Lower leg skin (tissue), 4 donors: ENCODE data around the gene SCN2A. TPM values are rescaled to one million over a fixed set of nuclear protein-coding genes. Genes with fewer than 3 reads are reported as not detected.
"Not testable (repeated sequence)": the region's sequence is repeated elsewhere in the genome, so short reads cannot be mapped to it uniquely, and the experiment has no call there.

ENCODE experiments used
- DNase-seq, 2 donors: peaks; one replicate each; pipeline ENCODE4 v3.0.0-alpha.2; 2019; ENCODE audit warnings: low spot score in 2 of 2
- H3K4me3 ChIP-seq: fragments of 200-600 bp; sonication (generic); 2 replicates; pipeline ENCODE4 v1.5.1; 2017; ENCODE audit warnings: mild to moderate bottlenecking, low read depth; ENCODE audit not compliant: poor library complexity, severe bottlenecking
- CTCF ChIP-seq, 3 donors: fragments of 450-650 bp; IDR thresholded peaks; one replicate each; pipeline ENCODE4 v1.5.1; 2016; ENCODE audit warnings: antibody characterized with exemption in 3 of 3, mild to moderate bottlenecking in 3 of 3, moderate library complexity in 2 of 3
- POLR2A ChIP-seq, 2 donors: fragments of 450-650 bp; IDR thresholded peaks; one replicate each; pipeline ENCODE4 v1.6.1; 2016 to 2017; ENCODE audit warnings: antibody characterized with exemption in 2 of 2, mild to moderate bottlenecking in 1 of 2, moderate library complexity in 1 of 2
- WGBS, 2 donors: methylation state at CpG; one replicate each; pipeline ENCODE4 v1.1.5; 2018; 5-methylcytosine and 5-hydroxymethylcytosine counted together
- intact Hi-C: fragments of 100-400 bp; cut with DNase I; formaldehyde crosslinking; loops from one replicate; pipeline ENCODE4 v1.15.0; 2023; ENCODE audit warnings: low total_unique reads
- total RNA-seq, 4 donors: library from RNA; depleted of rRNA; stranded (reverse); fragments of >200 nt; gene quantifications; one replicate each; pipeline ENCODE4 v1.1.0, GENCODE V29; 2016

SCN2A gene
- total RNA-seq, 4 donors from 2014 or later, result 0.03 to 0.29 (median 0.04) TPM; not detected in 1

- 45 to 54% methylated on average over 5 of the region's 5 CpGs for WGBS, 2 donors
- intact Hi-C loops, result no loop called here
- TF ChIP-seq CTCF (IDR thresholded peaks at IDR 0.05) (no peak), POLR2A (IDR thresholded peaks at IDR 0.05) (no peak)
- no peak overlapping the region for H3K4me3 ChIP-seq
- no peak for DNase-seq
These were observed 89.1 kb downstream of the SCN2A start for GRCh38 chr2:165328272-165328671.

- DNase-seq, intact Hi-C loops: not testable (repeated sequence)
- WGBS, 2 donors, result 87 to 93% methylated on average over 2 of the region's 2 CpGs
These were observed 105.1 kb downstream of the SCN2A start for GRCh38 chr2:165344276-165344675.

GRCh38 chr2:165348441-165348840 is 109.2 kb downstream of the SCN2A start:
- intact Hi-C loops, result no loop called here
- TF ChIP-seq POLR2A (IDR thresholded peaks at IDR 0.05) (no peak), CTCF (IDR thresholded peaks at IDR 0.05) (no peak)
- WGBS, 2 donors, result 77 to 93% methylated on average over 1 of the region's 1 CpG
- DNase-seq, result no peak
- H3K4me3 ChIP-seq, result no peak overlapping the region

More at GRCh38 chr2:165344276-165344675, 105.1 kb downstream of the SCN2A start:
- not testable (repeated sequence) for H3K4me3 ChIP-seq

- 53 to 54% methylated on average over 2 of the region's 2 CpGs for WGBS, 2 donors
- no peak overlapping the region for H3K4me3 ChIP-seq
- DNase-seq, result no peak
- intact Hi-C loops, result no loop called here
- TF ChIP-seq POLR2A (IDR thresholded peaks at IDR 0.05), result no peak
- TF ChIP-seq CTCF (IDR thresholded peaks at IDR 0.05), result no peak
These were observed 110.0 kb downstream of the SCN2A start for GRCh38 chr2:165349181-165349580.

GRCh38 chr2:165357758-165358157 is 118.5 kb downstream of the SCN2A start:
- WGBS, 2 donors, result 9 to 17% methylated on average over 2 of the region's 2 CpGs
- TF ChIP-seq POLR2A (IDR thresholded peaks at IDR 0.05) (no peak), CTCF (IDR thresholded peaks at IDR 0.05) (no peak)
- intact Hi-C loops, result no loop called here

DNA sequence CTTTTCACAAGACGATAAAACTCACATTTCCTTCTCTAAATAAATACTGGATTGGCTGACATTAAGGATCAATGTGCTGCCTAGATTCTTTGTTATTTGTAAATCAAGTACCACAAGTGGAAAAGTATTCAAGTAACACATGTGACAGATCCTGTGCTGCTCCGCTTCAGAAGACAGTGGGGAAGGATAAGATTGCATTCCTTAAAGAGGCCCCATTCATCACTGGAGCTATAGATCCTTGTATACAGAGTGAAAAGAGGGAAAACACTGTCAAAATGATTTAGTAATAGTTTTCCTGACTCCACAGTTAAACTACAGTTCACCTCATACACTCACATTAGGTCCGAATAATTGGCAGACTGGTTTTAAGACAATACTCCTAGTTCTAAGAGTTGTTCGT is 122.3 kb downstream of the SCN2A start:
- no peak overlapping the region for H3K4me3 ChIP-seq
- intact Hi-C loops, result no loop called here
- no peak for TF ChIP-seq POLR2A (IDR thresholded peaks at IDR 0.05)
- TF ChIP-seq CTCF (IDR thresholded peaks at IDR 0.05), result no peak
- DNase-seq, result no peak
- WGBS, 2 donors, result 86 to 87% methylated on average over 4 of the region's 4 CpGs

More at GRCh38 chr2:165357758-165358157, 118.5 kb downstream of the SCN2A start:
- no peak overlapping the region for H3K4me3 ChIP-seq
- no peak for DNase-seq
